PC-9 (cell line): Measurements from ENCODE around the gene MIEN1.

Experiments used
- EZH2 ChIP-seq: fragments of 200-600 bp; sonication (generic); IDR thresholded peaks from 2 replicates; pipeline ENCODE4 v1.8.0; 2017; ENCODE audit warnings: antibody characterized with exemption, low read depth
- TF ChIP-seq, protein P1 (sequence below): fragments of 200-600 bp; sonication (generic); conservative IDR thresholded peaks from 2 replicates; pipeline ENCODE4 v1.6.1; 2017; ENCODE audit warnings: mixed run types, antibody characterized with exemption, mild to moderate bottlenecking, moderate library complexity

DNA sequence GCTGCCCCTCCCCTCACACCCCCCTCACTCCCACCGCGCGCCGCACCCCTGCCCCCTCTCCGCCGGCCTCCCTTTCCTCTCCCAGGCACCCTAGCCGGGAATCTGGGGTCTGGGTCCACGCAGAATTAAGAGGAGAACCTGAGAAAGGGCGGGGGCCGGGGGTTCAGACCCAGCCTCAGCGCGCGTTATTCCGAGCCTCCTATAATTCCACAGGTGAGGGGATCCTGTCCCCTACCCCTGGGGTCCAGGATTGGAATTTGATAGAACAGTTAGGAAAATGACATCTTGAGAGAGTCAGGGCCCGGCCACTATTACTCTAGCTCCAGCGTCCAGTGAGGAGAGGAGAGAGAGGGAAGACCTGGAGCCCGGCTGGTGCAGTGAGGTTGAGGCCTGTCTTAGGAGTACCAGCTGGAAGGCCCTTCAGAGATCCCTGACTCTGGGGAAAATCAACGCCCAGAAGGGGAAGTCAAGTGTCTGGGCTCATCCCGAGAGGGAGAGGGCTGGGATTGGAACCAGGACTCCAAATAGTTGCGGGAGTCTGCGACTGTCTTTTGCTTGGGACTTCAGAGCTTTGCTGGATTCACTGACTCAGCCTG is 24.7 kb upstream of the MIEN1 start:
- TF ChIP-seq, protein P1, sequence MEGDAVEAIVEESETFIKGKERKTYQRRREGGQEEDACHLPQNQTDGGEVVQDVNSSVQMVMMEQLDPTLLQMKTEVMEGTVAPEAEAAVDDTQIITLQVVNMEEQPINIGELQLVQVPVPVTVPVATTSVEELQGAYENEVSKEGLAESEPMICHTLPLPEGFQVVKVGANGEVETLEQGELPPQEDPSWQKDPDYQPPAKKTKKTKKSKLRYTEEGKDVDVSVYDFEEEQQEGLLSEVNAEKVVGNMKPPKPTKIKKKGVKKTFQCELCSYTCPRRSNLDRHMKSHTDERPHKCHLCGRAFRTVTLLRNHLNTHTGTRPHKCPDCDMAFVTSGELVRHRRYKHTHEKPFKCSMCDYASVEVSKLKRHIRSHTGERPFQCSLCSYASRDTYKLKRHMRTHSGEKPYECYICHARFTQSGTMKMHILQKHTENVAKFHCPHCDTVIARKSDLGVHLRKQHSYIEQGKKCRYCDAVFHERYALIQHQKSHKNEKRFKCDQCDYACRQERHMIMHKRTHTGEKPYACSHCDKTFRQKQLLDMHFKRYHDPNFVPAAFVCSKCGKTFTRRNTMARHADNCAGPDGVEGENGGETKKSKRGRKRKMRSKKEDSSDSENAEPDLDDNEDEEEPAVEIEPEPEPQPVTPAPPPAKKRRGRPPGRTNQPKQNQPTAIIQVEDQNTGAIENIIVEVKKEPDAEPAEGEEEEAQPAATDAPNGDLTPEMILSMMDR: no peak
- TF ChIP-seq EZH2: no peak
